Measurements from ENCODE around the gene SSBP4. TPM values are rescaled to one million over a fixed set of nuclear protein-coding genes. Genes with fewer than 3 reads are reported as not detected.

SSBP4 gene
- total and polyA plus RNA-seq, 9 of the 15 experiments (the other 6 are each of a cell fraction or from before 2014, with no cell fraction given), result 1.1 to 189 (median 39.0) TPM

DNA sequence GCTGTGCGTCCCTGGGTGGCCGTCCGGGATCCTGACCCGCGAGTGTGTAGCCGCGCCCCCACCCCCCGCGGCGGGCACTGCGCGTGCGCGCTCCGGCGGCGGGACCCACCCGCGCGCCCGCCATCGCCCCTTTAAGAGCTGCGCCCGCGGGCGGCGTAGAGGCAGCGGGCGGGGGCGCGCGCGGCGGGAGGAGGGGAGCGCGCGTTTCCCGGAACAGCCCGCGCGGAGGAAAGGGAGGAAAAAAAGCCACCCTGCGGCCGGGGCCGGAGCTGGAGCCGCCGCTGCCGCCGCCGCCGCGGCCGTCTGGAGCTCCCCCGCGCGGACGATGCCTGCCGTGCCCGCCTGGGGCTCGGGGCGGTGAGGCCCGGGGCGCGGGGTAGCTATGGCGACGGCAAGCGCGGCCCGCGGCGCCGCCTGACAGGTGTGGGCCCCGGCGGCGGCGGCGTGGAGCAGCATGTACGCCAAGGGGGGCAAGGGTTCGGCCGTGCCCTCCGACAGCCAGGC lies at the start of gene SSBP4 (continued):
- TF ChIP-seq HNRNPLL (IDR thresholded peaks at IDR 0.05; ENCODE audit: low read depth, low read length, poor library complexity, severe bottlenecking) (peak; percentile 31), HCFC1 (IDR thresholded peaks at IDR 0.05; ENCODE audit: low read depth, low read length) (peak; percentile 56; the same call in 1 of the 2 replicates), RB1 (IDR thresholded peaks at IDR 0.05; ENCODE audit: low read depth) (peak; percentile 97), FOXA1 (IDR thresholded peaks at IDR 0.05; ENCODE audit: borderline replicate concordance) (no peak), ZNF57 (CRISPR knock-in tag; IDR thresholded peaks at IDR 0.05) (no peak), MTA1 (IDR thresholded peaks at IDR 0.05; ENCODE audit: borderline replicate concordance) (no peak), BACH1 (tag; IDR thresholded peaks at IDR 0.05) (no peak), HNRNPUL1 (IDR thresholded peaks at IDR 0.05; ENCODE audit: low read length) (no peak), FOXJ3 (CRISPR knock-in tag; IDR thresholded peaks at IDR 0.05) (no peak), HDAC6 (IDR thresholded peaks at IDR 0.05; ENCODE audit: low read depth, low read length) (no peak), GATAD2B (IDR thresholded peaks at IDR 0.05; ENCODE audit: borderline replicate concordance) (peak; percentile 90), RCOR1 (IDR thresholded peaks at IDR 0.05; ENCODE audit: borderline replicate concordance in 1 of 2, low read depth in 2 of 2, low read length in 2 of 2) (peak in 1 of 2 experiments; percentile 9; a peak in 2 of 4 replicates), NFIC (IDR thresholded peaks at IDR 0.05) (no peak), YY1 (IDR thresholded peaks at IDR 0.05; ENCODE audit: borderline replicate concordance in 1 of 3, control insufficient read depth in 1 of 3, extremely low read depth in 1 of 3, insufficient read depth in 3 of 3, insufficient read length in 1 of 3, insufficient replicate concordance in 2 of 3, low read depth in 1 of 3, low read length in 2 of 3) (peak in 1 of 3 experiments; percentile 50), MECOM (CRISPR knock-in tag; IDR thresholded peaks at IDR 0.05) (no peak)
- TF ChIP-seq, protein P1, sequence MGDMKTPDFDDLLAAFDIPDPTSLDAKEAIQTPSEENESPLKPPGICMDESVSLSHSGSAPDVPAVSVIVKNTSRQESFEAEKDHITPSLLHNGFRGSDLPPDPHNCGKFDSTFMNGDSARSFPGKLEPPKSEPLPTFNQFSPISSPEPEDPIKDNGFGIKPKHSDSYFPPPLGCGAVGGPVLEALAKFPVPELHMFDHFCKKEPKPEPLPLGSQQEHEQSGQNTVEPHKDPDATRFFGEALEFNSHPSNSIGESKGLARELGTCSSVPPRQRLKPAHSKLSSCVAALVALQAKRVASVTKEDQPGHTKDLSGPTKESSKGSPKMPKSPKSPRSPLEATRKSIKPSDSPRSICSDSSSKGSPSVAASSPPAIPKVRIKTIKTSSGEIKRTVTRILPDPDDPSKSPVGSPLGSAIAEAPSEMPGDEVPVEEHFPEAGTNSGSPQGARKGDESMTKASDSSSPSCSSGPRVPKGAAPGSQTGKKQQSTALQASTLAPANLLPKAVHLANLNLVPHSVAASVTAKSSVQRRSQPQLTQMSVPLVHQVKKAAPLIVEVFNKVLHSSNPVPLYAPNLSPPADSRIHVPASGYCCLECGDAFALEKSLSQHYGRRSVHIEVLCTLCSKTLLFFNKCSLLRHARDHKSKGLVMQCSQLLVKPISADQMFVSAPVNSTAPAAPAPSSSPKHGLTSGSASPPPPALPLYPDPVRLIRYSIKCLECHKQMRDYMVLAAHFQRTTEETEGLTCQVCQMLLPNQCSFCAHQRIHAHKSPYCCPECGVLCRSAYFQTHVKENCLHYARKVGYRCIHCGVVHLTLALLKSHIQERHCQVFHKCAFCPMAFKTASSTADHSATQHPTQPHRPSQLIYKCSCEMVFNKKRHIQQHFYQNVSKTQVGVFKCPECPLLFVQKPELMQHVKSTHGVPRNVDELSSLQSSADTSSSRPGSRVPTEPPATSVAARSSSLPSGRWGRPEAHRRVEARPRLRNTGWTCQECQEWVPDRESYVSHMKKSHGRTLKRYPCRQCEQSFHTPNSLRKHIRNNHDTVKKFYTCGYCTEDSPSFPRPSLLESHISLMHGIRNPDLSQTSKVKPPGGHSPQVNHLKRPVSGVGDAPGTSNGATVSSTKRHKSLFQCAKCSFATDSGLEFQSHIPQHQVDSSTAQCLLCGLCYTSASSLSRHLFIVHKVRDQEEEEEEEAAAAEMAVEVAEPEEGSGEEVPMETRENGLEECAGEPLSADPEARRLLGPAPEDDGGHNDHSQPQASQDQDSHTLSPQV (IDR thresholded peaks at IDR 0.05), result no peak
- TF ChIP-seq, protein P2, sequence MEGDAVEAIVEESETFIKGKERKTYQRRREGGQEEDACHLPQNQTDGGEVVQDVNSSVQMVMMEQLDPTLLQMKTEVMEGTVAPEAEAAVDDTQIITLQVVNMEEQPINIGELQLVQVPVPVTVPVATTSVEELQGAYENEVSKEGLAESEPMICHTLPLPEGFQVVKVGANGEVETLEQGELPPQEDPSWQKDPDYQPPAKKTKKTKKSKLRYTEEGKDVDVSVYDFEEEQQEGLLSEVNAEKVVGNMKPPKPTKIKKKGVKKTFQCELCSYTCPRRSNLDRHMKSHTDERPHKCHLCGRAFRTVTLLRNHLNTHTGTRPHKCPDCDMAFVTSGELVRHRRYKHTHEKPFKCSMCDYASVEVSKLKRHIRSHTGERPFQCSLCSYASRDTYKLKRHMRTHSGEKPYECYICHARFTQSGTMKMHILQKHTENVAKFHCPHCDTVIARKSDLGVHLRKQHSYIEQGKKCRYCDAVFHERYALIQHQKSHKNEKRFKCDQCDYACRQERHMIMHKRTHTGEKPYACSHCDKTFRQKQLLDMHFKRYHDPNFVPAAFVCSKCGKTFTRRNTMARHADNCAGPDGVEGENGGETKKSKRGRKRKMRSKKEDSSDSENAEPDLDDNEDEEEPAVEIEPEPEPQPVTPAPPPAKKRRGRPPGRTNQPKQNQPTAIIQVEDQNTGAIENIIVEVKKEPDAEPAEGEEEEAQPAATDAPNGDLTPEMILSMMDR (IDR thresholded peaks at IDR 0.05 in 2 of 3, conservative IDR thresholded peaks at IDR 0.05 in 1 of 3; ENCODE audit: insufficient read depth in 2 of 3, low read depth in 1 of 3, low read length in 3 of 3), result peak; percentile 17 to 95 (median 66); a peak in 4 of 6 replicates
- TF ChIP-seq, protein P3, sequence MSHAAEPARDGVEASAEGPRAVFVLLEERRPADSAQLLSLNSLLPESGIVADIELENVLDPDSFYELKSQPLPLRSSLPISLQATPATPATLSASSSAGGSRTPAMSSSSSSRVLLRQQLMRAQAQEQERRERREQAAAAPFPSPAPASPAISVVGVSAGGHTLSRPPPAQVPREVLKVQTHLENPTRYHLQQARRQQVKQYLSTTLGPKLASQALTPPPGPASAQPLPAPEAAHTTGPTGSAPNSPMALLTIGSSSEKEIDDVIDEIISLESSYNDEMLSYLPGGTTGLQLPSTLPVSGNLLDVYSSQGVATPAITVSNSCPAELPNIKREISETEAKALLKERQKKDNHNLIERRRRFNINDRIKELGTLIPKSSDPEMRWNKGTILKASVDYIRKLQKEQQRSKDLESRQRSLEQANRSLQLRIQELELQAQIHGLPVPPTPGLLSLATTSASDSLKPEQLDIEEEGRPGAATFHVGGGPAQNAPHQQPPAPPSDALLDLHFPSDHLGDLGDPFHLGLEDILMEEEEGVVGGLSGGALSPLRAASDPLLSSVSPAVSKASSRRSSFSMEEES (CRISPR knock-in tag; IDR thresholded peaks at IDR 0.05), result no peak
- TF ChIP-seq, protein P4, sequence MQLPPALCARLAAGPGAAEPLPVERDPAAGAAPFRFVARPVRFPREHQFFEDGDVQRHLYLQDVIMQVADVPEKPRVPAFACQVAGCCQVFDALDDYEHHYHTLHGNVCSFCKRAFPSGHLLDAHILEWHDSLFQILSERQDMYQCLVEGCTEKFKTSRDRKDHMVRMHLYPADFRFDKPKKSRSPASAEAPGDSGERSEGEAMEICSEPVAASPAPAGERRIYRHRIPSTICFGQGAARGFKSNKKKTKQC (CRISPR knock-in tag; IDR thresholded peaks at IDR 0.05), result peak; percentile 27; the same call in 1 of the 2 replicates

All from K562 (cell line).